Skin of body (tissue), 2 donors: ENCODE measurements around the gene MT1B. TPM values are rescaled to one million over a fixed set of nuclear protein-coding genes. Genes with fewer than 3 reads are reported as not detected.
A peak's percentile ranks its signal among the peaks of the same experiment; 100 is the strongest.
"Not testable (repeated sequence)": the region's sequence is repeated elsewhere in the genome, so short reads cannot be mapped to it uniquely, and the experiment has no call there.

ENCODE experiments used
- DNase-seq: peaks from one replicate; lab custom pipeline; 2025; lab: John Stamatoyannopoulos, UW
- total RNA-seq: library from RNA; depleted of rRNA; stranded (reverse); fragments of >200 nt; gene quantifications from one replicate; pipeline ENCODE4 v1.2.3, GENCODE V29; 2014

The MT1B gene
- total RNA-seq, 1 donor from 2014 or later = not detected

DNA sequence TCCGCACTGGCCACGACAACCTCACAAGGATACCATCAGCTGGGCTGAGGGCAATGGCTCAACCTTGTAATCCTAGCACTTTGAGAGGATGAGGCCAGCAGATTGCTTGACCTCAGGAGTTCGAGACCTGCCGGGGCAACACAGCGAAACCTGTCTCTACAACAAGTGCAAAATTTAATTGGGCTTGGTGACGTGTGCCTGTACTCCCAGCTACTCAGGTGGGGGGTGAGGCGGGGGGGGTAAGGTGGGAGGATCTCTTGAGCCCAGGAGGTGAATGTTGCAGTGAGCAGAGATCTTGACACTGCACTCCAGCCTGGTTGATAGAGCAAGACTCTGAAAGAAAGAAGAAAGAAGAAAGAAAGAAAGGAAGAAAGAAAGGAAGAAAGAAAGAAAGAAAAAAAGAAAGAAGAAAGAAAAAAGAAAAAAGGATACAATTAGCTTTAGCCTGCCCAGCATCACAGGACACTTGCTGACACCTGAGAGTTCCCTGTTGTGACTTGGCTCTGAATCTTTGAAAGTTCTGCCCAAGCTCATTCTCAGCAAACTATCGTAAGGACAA lies 31.3 kb upstream of the MT1B start:
- no peak for DNase-seq

DNA sequence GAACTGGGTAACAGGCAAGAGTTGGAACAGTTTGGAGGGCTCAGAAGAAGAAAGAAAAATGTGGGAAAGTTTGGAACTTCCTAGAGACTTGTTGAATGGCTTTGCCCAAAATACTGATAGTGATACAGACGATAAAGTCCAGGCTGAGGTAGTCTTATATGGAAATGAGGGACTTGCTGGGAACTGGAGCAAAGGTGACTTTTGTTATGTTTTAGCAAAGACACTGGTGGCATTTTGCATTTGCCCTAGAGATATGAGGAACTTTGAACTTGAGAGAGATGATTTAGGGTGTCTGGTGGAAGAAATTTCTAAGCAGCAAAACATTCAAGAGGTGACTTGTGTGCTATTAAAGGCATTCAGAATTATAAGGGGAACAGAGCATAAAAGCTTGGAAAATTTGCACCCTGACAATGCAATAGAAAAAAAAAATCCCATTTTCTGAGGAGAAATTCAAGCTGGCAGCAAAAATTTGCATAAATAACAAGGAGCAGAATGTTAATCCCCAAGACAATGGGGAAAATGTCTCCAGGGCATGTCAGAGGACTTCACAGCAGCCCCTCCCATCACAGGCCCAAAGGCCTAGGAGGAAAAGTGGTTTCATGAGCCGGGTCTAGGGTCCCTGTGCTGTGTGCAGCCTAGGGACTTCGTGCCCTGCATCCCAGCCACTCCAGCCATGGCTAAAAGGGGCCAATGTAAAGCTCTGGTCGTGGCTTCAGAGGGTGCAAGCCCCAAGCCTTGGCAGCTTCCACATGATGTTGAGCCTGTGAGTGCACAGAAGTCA lies 29.8 kb upstream of the MT1B start:
- not testable (repeated sequence) for DNase-seq

DNA sequence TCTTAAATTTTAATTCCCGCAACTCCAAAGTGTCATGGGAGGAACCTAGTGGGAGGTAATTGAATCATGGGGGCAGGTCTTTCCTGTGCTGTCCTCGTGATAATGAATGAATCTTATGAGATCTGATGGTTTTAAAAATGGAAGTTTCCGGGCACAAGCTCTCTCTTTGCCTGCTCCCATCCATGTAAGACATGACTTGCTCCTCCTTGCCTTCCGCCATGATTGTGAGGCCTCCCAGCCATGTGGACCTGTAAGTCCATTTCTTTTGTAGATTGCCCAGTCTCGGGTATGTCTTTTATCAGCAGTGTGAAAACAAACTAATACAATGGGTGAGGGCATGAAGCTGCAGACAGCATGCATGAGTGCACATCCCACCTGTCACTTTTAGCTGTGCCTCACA lies 28.5 kb upstream of the MT1B start:
- not testable (repeated sequence) for DNase-seq

DNA sequence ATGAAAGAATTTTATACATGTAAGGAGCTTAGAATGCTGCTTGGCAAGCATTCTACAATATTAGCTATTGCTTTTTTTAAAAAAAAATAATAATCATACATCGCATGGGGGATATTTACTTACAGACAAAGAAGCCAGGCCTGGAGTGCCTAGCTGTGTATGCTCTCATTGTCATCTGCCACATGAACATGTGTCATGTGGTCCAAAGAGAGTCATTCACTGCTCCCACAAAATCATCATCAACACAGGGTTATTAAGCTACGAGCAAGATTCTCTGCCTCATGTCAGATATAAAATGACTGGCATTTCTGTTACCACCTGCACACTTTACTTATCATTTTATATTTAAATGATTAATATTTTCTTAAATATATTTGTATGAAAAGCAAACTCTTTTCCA lies 28.0 kb upstream of the MT1B start:
- DNase-seq = no peak

DNA sequence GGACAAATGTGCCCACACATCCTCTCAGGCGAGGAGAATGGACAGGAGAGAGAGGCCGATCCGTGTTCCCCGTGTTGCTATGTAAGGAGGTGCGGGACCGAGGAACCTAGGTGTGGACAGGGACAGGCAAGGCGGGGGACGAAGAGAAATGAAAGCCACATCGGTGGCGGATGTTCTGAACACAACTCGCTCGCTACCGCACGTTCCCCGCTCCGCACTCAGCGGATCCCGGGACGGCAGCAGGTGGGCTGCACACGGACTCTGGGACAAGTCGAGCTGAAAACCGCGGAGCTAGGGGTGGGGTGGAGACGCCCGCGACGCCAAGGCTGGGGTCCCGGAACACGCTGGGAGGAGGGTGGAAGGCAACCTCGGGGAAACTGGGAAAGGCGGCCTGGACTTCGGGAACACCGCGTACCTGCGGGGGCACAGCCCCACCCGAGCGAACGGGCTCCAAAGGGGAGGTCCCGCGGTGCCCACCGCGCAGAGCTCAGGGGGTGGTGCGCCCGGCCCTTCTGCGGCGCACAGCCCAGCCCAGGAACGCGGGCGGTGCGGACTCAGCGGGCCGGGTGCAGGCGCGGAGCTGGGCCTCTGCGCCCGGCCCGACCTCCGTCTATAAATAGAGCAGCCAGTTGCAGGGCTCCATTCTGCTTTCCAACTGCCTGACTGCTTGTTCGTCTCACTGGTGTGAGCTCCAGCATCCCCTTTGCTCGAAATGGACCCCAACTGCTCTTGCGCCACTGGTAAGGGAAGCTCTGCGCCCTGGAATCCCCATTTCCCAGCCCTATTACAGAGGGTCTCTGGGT lies 26.3 kb upstream of the MT1B start, which contains the start of gene MT1E:
MT1E (plus strand) TSS at position 642 of the 803 bp plus-strand sequence; CDS start at position 713, 71 bp downstream.
- DNase-seq = peak; percentile 63

DNA sequence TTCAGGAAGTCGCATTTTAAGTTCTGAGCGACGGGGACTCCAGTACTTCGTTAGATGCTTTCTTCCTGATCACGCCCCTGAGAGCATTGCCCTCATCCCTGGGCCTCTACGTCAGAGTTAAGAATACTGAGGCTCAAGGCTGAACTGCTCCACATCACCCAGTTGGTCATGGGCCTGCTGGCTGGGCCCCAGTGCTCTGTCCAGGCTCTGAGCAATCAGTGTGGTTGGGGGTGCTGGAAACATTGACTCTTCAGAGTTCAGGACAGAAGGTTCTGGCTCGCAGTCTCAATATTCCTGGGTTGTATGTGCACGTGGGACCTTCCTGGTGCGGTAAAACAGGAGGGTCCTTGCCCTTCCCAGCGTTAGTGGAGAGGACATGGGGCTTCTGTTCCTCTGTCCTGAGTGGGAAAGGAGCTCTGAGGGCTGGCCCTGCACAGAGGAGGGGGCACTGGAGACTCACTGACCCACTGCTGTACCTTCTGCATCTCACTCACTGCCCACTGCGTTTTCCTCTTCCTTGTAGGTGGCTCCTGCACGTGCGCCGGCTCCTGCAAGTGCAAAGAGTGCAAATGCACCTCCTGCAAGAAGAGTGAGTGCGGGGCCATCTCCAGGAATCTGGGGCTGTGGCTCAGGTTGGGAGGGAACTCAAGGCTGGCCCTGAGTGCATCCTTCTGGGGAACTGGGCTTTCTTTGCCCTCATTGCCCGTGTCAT lies 25.6 kb upstream of the MT1B start:
- DNase-seq = peak; percentile 63

DNA sequence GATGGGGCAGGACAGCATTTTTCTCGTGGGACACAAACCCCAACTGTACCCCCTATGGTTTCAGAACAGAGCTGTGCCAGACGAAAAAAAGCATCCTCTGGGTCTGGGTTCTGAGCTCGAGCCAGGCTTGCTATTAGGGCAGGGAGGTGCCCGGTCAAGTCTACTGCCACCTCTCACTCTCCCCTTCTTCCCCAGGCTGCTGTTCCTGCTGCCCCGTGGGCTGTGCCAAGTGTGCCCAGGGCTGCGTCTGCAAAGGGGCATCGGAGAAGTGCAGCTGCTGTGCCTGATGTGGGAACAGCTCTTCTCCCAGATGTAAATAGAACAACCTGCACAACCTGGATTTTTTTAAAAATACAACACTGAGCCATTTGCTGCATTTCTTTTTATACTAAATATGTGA lies 25.0 kb upstream of the MT1B start:
- no peak for DNase-seq

DNA sequence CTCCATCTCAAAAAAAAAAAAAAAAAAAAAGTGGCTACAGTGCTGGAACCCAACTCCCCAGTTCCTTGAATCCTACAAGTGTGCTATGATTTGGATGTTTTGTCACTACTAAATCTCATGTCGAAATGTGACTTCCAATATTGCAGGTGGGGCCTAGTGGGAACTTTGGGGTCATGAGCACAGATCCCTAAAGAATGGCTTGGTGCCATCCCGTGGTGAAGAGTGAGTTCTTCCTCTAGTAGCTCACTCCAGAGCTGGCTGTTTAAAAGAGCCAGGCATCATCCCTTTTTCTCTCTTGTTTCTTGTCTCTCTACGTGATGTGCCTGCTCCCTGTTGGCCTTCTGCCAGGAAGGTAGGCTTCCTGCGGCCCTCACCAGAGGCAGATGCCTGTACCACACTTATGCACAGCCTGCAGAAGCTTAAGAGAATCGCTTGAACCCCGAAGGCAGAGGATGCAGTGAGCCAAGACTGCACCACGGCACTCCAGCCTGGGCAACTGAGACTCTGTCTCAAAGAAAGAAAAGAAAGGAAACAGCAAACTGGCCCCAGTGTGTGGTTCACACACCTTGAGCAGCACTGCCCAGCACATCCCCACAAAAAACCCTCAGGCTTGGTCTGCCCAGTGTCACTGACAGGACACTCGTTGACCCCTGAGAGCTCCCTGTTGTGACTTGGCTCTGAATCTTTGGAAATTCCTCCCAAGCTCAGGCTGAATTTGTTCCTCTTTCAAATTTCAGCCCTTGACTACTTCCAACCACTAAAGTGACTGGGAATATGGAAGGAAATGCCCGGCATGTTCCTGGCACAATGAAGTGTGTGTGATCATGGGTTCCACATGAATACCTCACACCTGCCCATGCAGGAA lies 23.0 kb upstream of the MT1B start:
- DNase-seq = no peak

DNA sequence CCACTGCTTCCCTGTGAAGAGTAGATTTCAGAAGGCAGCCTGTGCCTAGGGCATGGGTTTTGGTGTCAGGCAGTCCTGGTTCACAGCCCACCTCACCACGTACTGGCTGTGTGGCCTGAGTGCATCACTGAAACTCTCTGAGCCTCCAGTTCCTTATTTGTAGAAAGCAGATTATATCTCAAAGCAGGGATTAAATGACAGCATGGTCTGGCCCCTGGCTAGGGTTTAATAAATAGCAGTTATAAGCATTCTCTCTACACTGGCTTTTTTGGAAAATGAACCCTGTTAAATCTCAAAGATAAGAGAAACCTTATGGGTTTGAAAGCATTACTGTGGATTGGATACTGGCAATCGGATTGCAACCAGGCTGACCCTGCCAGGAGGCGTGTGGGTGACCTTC lies 22.2 kb upstream of the MT1B start:
- no peak for DNase-seq

DNA sequence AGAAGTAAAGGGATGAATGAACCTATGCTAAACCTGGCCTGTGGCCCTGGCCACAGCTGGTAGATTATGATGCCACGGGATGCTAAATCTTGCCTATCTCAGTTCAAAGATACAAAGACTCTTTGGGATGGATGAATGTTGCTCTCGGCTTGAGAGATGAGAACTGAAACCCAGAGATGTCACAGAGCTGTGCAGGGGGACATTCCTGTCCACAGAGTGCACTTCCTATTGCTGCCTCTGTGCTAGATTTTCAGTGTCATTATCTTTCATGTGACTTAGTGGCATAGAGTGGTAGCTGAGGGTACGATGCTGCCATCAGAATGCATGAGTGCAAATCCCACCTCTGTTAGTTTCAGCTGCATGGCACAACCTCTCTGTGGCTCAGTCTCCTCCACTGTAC lies 21.6 kb upstream of the MT1B start:
- DNase-seq = no peak

DNA sequence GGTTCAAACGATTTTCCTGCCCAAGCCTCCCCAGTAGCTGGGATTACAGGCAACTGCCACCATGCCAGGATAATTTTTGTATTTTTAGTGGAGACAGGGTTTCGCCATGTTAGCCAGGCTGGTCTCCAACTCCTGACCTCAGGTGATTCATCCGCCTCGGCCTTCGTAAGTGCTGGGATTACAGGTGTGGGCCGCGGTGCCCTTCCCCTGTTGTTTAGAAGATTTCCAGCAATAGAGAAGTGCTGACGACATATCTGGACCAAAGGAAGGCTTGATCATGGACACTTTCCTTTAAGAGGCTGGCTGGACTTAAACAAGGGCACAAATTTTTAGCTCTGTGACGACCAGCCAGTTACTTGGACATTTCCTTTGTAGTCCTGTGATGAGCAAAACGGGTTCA lies 20.5 kb upstream of the MT1B start:
- DNase-seq = no peak

DNA sequence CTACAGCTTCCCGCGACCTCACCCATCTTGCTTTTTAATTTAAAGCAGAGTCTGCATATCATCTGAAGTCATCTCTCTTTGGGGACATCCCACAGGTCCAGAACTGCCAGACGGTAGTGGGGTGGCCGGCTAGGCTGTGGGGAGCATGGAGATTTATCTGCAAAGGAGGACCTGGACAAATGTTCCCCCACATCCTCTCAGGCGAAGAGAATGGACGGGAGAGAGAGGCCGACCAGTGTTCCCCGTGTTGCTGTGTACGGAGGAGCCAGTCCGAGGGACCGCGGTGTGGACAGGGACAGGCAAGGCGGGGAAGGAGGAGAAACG lies 19.9 kb upstream of the MT1B start:
- DNase-seq = no peak

DNA sequence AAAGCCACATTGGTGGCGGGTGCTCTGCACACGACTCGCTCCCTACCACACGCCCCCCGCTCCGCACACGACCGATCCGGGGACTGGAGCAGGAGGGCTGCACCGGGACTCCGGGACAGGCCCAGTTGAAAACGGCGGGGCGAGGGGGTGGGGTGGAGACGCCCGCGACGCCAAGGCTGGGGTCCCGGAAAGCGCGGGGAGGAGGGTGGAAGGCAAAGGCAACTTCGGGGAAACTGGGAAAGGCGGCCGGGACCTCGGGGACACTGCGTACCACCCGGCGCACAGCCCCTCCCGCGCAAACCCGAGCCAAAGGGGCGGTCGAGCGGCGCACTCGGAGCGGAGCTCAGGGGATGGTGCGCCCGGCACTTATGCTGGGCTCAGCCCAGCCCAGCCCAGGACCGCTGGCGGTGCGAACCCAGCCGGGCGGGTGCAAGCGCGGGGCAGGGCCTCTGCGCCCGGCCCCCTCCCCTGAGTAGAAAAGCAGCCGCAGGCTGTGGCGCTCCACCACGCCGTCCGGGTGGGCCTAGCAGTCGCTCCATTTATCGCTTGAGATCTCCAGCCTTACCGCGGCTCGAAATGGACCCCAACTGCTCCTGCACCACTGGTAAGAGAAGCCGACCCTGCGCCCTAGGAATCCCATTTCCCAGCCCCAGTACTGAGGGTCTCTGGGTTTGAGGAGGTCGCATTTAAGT lies 19.4 kb upstream of the MT1B start, which contains the start of gene MT1M:
MT1M (plus strand) TSS at position 504 of the 692 bp plus-strand sequence; CDS start at position 577, 73 bp downstream.
- DNase-seq = peak; percentile 17

DNA sequence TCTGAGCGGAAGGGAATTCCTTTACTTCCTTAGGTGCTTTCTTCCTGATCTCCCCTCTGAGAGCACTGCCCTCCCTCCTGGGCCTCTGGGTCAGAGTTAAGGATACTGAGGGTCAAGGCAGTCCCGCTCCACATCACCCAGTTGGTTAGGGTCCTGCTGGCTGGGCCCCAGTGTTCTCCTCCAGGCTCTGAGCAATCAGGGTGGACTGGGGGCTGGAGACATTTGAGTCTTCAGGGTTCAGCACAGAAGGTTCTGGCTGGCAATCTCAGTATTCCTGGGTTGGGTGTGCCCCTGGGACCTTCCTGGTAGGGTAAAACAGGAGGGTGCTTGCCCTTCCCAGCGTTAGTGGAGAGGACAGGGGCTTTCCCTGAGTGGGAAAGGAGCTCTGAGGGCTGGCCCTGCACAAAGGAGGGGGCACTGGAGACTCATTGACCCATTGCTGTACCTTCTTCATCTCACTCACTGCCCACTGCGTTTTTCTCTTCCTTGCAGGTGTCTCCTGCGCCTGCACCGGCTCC lies 18.8 kb upstream of the MT1B start:
- DNase-seq = no peak

DNA sequence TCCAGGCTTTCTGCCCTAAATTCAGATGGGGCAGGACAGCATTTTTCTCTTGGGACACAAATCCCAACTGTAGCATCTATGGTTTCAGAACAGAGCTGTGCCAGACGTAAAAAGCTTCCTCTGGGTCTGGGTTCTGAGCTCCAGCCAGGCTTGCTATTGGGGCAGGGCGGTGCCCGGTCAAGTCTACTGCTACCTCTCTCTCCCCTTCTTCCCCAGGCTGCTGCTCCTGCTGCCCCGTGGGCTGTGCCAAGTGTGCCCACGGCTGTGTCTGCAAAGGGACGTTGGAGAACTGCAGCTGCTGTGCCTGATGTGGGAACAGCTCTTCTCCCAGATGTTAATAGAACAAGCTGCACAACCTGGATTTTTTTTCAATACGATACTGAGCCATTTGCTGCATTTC lies 18.2 kb upstream of the MT1B start:
- DNase-seq = no peak

DNA sequence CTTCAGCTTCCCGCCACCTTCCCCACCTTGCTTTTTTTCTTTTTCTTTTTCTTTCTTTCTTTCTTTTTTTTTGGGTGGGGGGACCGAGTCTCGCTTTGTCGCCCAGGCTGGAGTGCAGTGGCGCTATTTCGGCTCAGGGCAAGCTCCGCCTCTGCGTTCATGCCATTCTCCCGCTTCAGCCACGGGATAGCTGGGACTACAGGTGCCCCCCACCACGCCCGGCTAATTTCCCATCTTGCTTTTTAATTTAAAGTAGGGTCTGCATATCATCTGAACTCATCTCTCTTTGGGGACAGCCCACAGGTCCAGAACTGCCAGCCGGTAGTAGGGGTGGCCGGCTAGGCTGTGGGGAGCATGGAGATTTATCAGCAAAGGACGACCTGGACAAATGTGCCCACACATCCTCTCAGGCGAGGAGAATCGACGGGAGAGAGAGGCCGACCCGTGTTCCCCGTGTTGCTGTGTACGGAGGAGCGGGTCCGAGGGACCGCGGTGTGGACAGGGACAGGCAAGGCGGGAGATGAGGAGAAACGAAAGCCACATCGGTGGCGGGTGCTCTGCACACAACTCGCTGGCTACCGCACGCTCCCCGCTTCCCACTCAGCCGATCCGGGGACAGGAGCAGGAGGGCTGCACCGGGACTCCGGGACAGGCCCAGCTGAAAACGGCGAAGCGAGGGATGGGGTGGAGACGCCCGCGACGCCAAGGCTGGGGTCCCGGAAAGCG lies 16.8 kb upstream of the MT1B start:
- DNase-seq = no peak

DNA sequence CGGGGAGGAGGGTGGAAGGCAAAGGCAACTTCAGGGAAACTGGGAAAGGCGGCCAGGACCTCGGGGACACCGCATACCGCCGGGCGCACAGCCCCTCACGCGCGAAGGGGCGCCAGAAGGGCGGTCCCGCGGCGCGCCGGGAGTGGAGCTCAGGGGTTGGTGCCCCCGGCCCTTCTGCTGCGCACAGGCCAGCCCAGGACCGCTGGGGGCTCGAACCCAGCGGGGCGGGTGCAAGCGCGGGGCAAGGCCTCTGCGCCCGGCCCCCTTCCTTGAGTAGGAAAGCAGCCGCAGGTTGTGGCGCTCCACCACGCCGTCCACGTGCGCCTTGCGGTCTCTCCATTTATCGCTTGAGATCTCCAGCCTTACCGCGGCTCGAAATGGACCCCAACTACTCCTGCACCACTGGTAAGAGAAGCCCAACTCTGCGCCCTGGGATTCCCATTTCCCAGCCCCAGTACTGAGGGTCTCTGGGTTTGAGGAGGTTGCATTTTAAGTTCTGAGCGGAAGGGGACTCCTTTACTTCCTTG lies 16.2 kb upstream of the MT1B start:
- no peak for DNase-seq

DNA sequence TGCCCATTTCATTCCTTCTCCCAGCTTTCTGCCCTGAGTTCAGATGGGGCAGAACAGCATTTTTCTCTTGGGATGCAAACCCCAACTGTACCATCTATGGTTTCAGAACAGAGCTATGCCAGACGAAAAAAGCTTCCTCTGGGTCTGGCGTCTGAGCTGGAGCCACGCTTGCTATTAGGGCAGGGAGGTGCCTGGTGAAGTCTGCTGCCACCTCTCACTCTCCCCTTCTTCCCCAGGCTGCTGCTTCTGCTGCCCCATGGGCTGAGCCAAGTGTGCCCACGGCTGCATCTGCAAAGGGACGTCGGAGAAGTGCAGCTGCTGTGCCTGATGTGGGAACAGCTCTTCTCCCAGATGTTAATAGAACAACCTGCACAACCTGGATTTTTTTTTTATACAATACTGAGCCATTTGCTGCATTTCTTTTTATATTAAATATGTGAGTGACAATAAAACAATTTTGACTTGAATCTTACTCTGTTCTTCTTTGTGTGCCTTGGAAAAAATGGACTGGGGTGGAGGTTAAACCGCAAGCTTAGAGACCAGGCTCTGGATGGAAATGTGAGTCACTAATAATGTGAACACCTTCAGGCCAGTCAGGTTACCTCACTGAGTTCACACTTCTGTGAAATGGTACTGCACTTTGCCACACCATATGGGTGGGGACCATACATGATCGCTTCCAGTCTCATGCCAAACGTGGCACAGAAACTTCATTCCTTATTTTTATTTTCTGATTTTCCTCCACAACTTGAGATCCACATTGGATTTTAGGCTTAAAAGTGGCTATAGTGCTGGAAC lies 14.9 kb upstream of the MT1B start:
- DNase-seq = no peak
